A549 (cell line): ENCODE results near the gene TPSB2.

ENCODE experiments used
- EP300 ChIP-seq, 2 experiments: fragments of >200 bp; sonication (Bioruptor Twin); formaldehyde crosslinking; IDR thresholded peaks; 2 replicates in 1 of 2; 3 replicates in 1 of 2; pipeline ENCODE4 v1.6.1; 2016 to 2017
- RARB ChIP-seq: fragments of 250-450 bp; sonication (Bioruptor Pico); IDR thresholded peaks from 2 replicates; pipeline ENCODE4 v1.8.0; 2021; ENCODE audit warnings: mild to moderate bottlenecking, moderate library complexity

DNA sequence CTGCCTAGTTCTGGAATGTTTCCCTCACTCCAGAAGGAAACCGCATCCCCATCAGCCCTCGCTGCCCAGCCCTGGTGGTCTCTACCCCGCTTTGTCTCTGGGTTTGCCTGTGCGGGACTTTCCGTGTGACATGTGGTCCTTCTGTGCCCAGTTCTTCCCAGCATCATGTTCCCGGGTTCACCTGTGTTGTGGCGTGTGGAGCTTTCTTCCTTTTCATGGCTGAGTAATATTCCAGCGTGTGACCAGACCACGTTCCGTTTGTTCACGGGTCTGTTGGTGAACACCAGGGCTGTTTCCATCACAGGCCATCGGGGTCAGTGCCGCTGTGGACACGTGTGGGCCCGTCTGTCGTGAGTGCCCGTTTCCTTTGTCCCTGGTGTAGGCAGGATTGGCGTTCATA is 45.0 kb downstream of the TPSB2 start:
- no peak for TF ChIP-seq EP300 (IDR thresholded peaks at IDR 0.05)
- no peak for TF ChIP-seq RARB (CRISPR knock-in tag)
